ENCODE data around the gene CYP4F22.
"Not testable (repeated sequence)": the region's sequence is repeated elsewhere in the genome, so short reads cannot be mapped to it uniquely, and the experiment has no call there.

CYP4F22 gene

GRCh38 chr19:15498910-15499309, 9.4 kb upstream of the CYP4F22 start:
- TF ChIP-seq, protein P1, sequence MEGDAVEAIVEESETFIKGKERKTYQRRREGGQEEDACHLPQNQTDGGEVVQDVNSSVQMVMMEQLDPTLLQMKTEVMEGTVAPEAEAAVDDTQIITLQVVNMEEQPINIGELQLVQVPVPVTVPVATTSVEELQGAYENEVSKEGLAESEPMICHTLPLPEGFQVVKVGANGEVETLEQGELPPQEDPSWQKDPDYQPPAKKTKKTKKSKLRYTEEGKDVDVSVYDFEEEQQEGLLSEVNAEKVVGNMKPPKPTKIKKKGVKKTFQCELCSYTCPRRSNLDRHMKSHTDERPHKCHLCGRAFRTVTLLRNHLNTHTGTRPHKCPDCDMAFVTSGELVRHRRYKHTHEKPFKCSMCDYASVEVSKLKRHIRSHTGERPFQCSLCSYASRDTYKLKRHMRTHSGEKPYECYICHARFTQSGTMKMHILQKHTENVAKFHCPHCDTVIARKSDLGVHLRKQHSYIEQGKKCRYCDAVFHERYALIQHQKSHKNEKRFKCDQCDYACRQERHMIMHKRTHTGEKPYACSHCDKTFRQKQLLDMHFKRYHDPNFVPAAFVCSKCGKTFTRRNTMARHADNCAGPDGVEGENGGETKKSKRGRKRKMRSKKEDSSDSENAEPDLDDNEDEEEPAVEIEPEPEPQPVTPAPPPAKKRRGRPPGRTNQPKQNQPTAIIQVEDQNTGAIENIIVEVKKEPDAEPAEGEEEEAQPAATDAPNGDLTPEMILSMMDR (IDR thresholded peaks at IDR 0.05; ENCODE audit: low read depth, low read length, missing control alignments) = no peak
- DNase-seq (ENCODE audit: extremely low read depth, low read depth) = no peak
- H3K4me3 ChIP-seq (replicated peaks; ENCODE audit: low read depth, low read length) = no peak overlapping the region

GRCh38 chr19:15501596-15501995, 6.7 kb upstream of the CYP4F22 start:
- H3K4me3 ChIP-seq (replicated peaks; ENCODE audit: low read depth, low read length) = no peak overlapping the region
- TF ChIP-seq, protein P1 (IDR thresholded peaks at IDR 0.05; ENCODE audit: low read depth, low read length, missing control alignments) = no peak
- no peak for DNase-seq (ENCODE audit: extremely low read depth, low read depth)

- no peak overlapping the region for H3K4me3 ChIP-seq (replicated peaks; ENCODE audit: low read depth, low read length)
- DNase-seq (ENCODE audit: extremely low read depth, low read depth) = no peak
- TF ChIP-seq, protein P1 (IDR thresholded peaks at IDR 0.05; ENCODE audit: low read depth, low read length, missing control alignments) = no peak
These were observed 6.1 kb upstream of the CYP4F22 start for GRCh38 chr19:15502264-15502663.

GRCh38 chr19:15506074-15506571, 2.2 kb upstream of the CYP4F22 start:
- DNase-seq (ENCODE audit: extremely low read depth, low read depth) = no peak
- TF ChIP-seq, protein P1 (IDR thresholded peaks at IDR 0.05; ENCODE audit: low read depth, low read length, missing control alignments) = no peak
- H3K4me3 ChIP-seq (replicated peaks; ENCODE audit: low read depth, low read length) = no peak overlapping the region

GRCh38 chr19:15507068-15508034, 974 bp upstream of the CYP4F22 start:
- H3K4me3 ChIP-seq (replicated peaks; ENCODE audit: low read depth, low read length) = no peak overlapping the region
- no peak for DNase-seq (ENCODE audit: extremely low read depth, low read depth)
- TF ChIP-seq, protein P1 (IDR thresholded peaks at IDR 0.05; ENCODE audit: low read depth, low read length, missing control alignments) = no peak

DNA sequence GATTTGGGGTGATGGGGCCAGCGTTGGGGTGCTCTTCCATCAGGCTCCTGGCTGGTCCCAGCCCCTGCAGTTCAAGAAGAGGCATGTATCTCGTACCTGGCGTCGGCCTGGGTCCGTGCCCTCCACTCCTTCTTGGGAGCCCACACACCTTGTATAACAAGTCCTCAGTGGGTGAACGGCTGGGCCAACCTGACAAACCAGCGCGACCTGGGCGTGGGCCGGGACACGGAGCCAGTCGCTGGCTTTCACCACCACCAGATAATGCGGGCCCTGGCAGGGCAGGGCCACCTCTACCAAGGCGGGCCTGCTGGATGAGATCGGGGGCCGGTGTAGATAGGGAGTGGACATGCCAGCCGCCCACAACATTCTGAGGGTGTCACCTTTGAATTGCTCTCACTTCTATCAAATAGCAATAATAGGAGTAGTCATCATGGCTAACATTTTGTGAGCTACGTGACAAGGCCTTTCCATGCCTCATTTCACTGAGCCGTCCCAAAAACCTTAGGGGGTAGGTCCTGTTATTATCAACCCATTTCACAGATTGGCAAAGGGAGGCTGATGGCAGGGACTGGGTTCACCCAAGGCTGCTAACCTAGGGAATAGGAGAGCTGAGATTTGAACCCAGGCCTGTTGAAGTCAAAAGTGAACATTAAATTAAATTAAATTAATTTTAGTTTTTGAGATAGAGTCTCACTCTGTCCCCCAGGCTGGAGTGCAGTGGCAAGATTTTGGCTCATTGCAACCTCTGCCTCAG, 3.5 kb downstream of the CYP4F22 start:
- DNase-seq (ENCODE audit: extremely low read depth, low read depth) = no peak
- TF ChIP-seq, protein P1 (IDR thresholded peaks at IDR 0.05; ENCODE audit: low read depth, low read length, missing control alignments) = no peak
- H3K4me3 ChIP-seq (replicated peaks; ENCODE audit: low read depth, low read length) = no peak overlapping the region

GRCh38 chr19:15515227-15515625, 6.9 kb downstream of the CYP4F22 start:
- not testable (repeated sequence) for DNase-seq (ENCODE audit: extremely low read depth, low read depth); H3K4me3 ChIP-seq (replicated peaks; ENCODE audit: low read depth, low read length)

Data from HFF-Myc (cell line).